ES-I3 (cell line): ENCODE results near the gene ARID5B.

Source experiments
- H3K36me3 ChIP-seq: 2 replicates; pipeline ENCODE4 v1.6.1; 2013; ENCODE audit warnings: mild to moderate bottlenecking, low read length, control low read depth, moderate library complexity; ENCODE audit not compliant: insufficient read depth
- H3K4me1 ChIP-seq: 2 replicates; pipeline ENCODE4 v1.6.1; 2013; ENCODE audit warnings: mild to moderate bottlenecking, control low read depth, low read length; ENCODE audit not compliant: insufficient read depth
- H3K9ac ChIP-seq: 2 replicates; pipeline ENCODE4 v1.6.1; 2013; ENCODE audit warnings: low read depth, mild to moderate bottlenecking, low read length, moderate library complexity
- H3K9me3 ChIP-seq: 2 replicates; pipeline ENCODE4 v1.6.1; 2013; ENCODE audit warnings: mild to moderate bottlenecking, low read length, moderate library complexity; ENCODE audit not compliant: control insufficient read depth, insufficient read depth

ARID5B gene

GRCh38 chr10:61951144-61951483 lies 49.6 kb downstream of the ARID5B start:
- H3K4me1 ChIP-seq, result no peaks in the 10 kb centered on the region
- H3K9ac ChIP-seq, result no peak overlapping the region
- no peaks in the 10 kb centered on the region for H3K9me3 ChIP-seq
- no peaks in the 10 kb centered on the region for H3K36me3 ChIP-seq

GRCh38 chr10:61952028-61952674 lies 50.7 kb downstream of the ARID5B start:
- no peaks in the 10 kb centered on the region for H3K9me3 ChIP-seq
- H3K36me3 ChIP-seq, result no peaks in the 10 kb centered on the region
- no peaks in the 10 kb centered on the region for H3K4me1 ChIP-seq
- no peak overlapping the region for H3K9ac ChIP-seq

DNA sequence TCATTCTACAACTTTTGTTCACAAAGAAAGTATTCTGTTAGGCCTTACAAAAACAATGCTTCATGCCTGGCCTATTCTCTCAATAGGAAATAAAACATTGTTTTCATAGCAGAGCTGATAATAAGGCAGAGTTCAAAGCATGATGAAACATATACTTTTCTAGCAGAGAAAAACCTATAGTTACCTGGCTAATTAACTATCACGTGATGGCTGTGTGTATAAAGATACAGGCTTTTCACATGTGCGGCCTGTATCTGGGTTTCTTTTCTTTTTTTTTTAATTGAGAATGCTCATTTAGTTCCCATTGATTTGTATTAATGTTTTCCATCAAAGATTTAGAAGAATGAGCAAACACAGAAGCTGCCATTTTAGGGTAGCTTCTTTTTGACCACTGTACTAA lies 51.7 kb downstream of the ARID5B start:
- Histone ChIP-seq H3K4me1 (no peaks in the 10 kb centered on the region), H3K9ac (no peak overlapping the region), H3K36me3 (no peaks in the 10 kb centered on the region), H3K9me3 (no peaks in the 10 kb centered on the region)

- Histone ChIP-seq H3K9me3 (no peaks in the 10 kb centered on the region), H3K9ac (no peak overlapping the region), H3K4me1 (no peaks in the 10 kb centered on the region), H3K36me3 (no peaks in the 10 kb centered on the region)
Measured at GRCh38 chr10:61957806-61958205, 56.3 kb downstream of the ARID5B start.

GRCh38 chr10:61958311-61958710 lies 56.8 kb downstream of the ARID5B start:
- no peaks in the 10 kb centered on the region for H3K9me3 ChIP-seq
- H3K9ac ChIP-seq, result no peak overlapping the region
- H3K36me3 ChIP-seq, result no peaks in the 10 kb centered on the region
- H3K4me1 ChIP-seq, result no peaks in the 10 kb centered on the region

DNA sequence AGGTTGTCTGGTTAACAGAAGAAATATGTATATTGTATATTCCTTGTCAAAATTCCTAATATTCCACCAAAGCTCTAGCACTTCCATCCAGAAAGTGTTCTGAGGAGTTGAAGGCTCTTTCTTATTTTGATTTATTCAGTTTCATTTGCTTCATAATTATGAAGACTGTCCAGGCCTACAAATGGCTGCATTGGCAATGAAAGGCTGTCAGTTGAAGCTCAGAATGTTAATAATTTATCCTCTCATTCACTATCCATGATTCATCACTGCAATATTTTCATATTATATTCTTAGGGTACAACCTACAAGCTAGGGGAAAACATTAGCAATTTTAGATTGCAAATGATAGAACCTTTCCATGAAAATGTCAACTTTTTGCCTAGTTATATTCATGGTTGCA lies 57.3 kb downstream of the ARID5B start:
- no peaks in the 10 kb centered on the region for H3K36me3 ChIP-seq
- no peaks in the 10 kb centered on the region for H3K9me3 ChIP-seq
- H3K4me1 ChIP-seq, result peaks cover 2% of the 10 kb centered on the region; the same call in 1 of the 2 replicates
- H3K9ac ChIP-seq, result no peak overlapping the region

- Histone ChIP-seq H3K9ac (no peak overlapping the region), H3K36me3 (no peaks in the 10 kb centered on the region), H3K9me3 (no peaks in the 10 kb centered on the region), H3K4me1 (peaks cover 3% of the 10 kb centered on the region; the same call in 1 of the 2 replicates)
Measured at GRCh38 chr10:61959814-61960213, 58.3 kb downstream of the ARID5B start.

DNA sequence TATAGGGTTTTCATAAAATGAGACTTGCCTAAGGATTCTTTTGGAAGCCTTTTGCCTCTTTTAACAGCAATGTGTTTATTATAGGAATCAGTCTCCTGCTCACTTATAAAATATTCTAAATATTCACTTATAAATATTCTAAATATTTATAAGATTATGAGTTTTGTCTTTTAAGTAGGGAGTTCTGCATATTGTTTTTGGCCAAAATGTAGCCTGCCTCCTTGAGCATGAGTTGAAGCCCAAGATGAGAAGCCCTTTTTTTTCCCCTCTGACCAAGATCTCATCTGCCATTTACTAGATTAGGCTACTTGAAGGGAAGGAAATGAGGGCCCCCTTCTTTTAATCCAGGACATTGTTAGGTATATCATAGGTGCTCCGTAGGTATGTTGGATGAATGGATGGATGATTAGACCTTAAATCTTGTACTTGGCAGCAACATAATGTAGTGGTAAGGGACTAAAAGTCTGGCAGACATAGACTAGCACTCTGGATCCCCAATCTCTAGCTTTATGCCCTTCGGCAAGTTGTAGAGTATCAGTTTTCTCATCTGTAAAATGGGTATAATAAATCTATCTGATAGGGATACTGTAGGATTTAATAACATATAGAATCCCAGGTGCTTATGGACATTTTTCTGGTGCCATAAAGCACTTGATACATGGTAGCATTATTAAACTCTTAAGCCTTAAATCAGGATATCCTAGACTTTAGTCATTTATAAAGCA lies 59.1 kb downstream of the ARID5B start:
- peaks cover 3% of the 10 kb centered on the region; the same call in 1 of the 2 replicates for H3K4me1 ChIP-seq
- H3K9ac ChIP-seq, result no peak overlapping the region
- H3K9me3 ChIP-seq, result no peaks in the 10 kb centered on the region
- no peaks in the 10 kb centered on the region for H3K36me3 ChIP-seq

- no peaks in the 10 kb centered on the region for H3K36me3 ChIP-seq
- H3K9ac ChIP-seq, result no peak overlapping the region
- peaks cover 3% of the 10 kb centered on the region; the same call in 1 of the 2 replicates for H3K4me1 ChIP-seq
- H3K9me3 ChIP-seq, result no peaks in the 10 kb centered on the region
Measured at GRCh38 chr10:61961278-61961677, 59.8 kb downstream of the ARID5B start.

DNA sequence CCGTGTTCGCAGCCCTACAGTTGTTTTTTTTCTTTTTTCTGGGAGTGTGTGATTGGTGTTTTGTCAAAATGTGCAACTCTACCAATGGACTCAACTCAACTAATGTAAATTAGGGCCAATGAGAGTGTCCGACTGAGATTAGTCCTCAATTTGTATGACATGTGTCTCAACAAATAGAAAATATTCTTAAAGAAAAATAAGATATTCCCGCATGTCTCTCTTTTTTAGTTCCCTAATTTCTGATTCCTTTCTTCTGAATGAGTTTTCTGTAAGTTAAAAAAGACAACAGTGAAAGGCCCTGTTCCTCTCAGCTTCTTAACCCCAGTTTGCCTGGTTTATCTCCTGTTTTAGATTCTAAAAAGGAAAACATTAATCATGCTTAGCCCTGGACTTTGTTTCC lies 61.5 kb downstream of the ARID5B start:
- no peaks in the 10 kb centered on the region for H3K36me3 ChIP-seq
- no peak overlapping the region for H3K9ac ChIP-seq
- H3K9me3 ChIP-seq, result no peaks in the 10 kb centered on the region
- H3K4me1 ChIP-seq, result peaks cover 3% of the 10 kb centered on the region; the same call in 1 of the 2 replicates

DNA sequence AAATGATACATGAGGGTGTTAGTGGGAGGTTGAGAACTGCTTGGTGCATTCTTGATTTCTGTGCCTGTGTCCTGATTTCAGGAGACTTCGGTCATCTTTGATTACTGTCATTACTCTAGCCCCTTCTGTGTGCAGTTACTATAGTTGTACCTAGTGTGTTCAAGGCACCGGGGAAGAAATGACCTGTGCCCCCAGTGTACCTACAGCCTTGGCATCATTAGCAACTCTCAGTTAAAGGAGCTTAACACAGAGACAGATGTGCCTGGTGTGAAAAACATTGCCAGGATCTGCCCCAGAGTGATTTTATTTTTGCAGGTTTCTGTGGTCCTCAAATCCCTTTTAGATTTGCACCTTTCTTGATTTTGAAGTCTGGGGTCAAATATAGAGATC lies 62.2 kb downstream of the ARID5B start:
- H3K9ac ChIP-seq, result no peak overlapping the region
- H3K36me3 ChIP-seq, result no peaks in the 10 kb centered on the region

DNA sequence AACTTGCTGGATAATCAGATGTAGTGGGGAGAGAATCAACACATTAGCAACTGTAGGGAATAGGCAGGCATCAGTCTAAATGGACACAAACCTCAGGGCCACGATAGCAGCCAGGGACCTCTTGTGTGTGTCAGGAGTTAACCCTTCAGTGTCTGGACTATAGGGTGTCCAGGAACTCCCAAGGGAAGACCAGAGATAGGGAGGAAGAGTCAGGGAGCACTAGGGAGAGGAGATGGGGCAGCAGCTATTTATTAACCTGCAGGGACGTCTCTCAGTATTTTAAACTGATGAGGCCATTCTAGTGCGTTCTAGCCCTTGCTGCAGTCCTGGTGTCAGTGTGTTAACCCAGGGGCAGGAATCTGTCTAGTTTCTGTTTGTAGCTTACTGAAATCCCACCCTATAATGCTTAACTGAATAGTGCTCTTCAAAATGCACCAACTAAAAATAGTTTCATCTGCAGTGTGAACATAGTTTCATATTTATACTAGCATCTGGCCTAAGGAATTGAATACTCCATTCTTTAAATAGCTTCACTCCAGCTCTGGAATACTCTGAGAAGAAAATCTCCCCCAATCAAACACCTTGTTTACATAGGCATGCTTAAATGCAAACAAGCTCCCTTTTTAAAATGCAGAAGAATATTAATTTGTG lies 62.7 kb downstream of the ARID5B start:
- Histone ChIP-seq H3K9ac (no peak overlapping the region), H3K36me3 (no peaks in the 10 kb centered on the region), H3K4me1 (peaks cover 3% of the 10 kb centered on the region; the same call in 1 of the 2 replicates), H3K9me3 (no peaks in the 10 kb centered on the region)

More for the DNA sequence above, 62.2 kb downstream of the ARID5B start:
- Histone ChIP-seq H3K4me1 (peaks cover 3% of the 10 kb centered on the region; the same call in 1 of the 2 replicates), H3K9me3 (no peaks in the 10 kb centered on the region)

DNA sequence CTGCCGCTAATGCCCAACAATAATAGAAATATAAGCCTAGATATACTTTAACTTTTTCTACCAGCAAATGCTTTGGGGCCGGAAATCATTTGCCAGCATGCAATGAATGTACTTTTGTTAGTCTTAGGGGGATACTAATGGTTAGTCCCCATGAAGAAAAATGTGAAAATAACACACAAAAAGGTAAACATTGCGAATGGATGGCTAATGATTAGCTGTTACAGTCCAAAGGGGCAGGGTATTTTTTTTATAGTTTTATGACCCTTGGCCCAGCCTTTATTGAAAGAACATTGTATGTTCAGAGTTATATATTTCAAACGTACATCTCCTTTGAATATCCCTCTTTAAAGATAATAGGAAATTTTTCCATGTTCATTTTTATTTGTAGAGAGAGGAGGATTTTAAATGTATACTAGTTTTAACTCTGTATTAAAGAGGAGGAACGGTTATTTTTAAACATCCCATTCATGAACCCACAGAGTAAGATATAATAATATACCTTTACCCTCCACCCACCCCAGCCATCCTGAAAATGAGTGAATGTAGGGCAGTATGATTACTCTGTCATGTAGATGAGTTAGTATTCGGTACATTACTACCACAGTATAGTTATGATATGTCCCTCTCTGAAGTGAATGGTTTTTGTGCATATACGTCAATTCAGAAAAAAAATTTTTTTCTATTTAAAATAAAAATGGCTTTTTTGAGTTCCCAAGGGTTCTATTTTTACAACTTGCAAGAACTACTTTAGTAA lies 63.6 kb downstream of the ARID5B start:
- Histone ChIP-seq H3K4me1 (peaks cover 3% of the 10 kb centered on the region; the same call in 1 of the 2 replicates), H3K9me3 (no peaks in the 10 kb centered on the region), H3K9ac (no peak overlapping the region), H3K36me3 (no peaks in the 10 kb centered on the region)

GRCh38 chr10:61965703-61966395 lies 64.3 kb downstream of the ARID5B start:
- H3K4me1 ChIP-seq, result peaks cover 3% of the 10 kb centered on the region; the same call in 1 of the 2 replicates
- H3K9ac ChIP-seq, result no peak overlapping the region
- no peaks in the 10 kb centered on the region for H3K36me3 ChIP-seq
- no peaks in the 10 kb centered on the region for H3K9me3 ChIP-seq
